NOMO-1 treated with dmso at 0.1 percent for 144 hours (cell line): ENCODE results near the gene GAS1.

Experiments
- DNase-seq: peaks from one replicate; lab custom pipeline; 2025; ENCODE audit not compliant: unreplicated experiment; lab: John Stamatoyannopoulos, UW

Gene GAS1, protein sequence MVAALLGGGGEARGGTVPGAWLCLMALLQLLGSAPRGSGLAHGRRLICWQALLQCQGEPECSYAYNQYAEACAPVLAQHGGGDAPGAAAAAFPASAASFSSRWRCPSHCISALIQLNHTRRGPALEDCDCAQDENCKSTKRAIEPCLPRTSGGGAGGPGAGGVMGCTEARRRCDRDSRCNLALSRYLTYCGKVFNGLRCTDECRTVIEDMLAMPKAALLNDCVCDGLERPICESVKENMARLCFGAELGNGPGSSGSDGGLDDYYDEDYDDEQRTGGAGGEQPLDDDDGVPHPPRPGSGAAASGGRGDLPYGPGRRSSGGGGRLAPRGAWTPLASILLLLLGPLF

DNA sequence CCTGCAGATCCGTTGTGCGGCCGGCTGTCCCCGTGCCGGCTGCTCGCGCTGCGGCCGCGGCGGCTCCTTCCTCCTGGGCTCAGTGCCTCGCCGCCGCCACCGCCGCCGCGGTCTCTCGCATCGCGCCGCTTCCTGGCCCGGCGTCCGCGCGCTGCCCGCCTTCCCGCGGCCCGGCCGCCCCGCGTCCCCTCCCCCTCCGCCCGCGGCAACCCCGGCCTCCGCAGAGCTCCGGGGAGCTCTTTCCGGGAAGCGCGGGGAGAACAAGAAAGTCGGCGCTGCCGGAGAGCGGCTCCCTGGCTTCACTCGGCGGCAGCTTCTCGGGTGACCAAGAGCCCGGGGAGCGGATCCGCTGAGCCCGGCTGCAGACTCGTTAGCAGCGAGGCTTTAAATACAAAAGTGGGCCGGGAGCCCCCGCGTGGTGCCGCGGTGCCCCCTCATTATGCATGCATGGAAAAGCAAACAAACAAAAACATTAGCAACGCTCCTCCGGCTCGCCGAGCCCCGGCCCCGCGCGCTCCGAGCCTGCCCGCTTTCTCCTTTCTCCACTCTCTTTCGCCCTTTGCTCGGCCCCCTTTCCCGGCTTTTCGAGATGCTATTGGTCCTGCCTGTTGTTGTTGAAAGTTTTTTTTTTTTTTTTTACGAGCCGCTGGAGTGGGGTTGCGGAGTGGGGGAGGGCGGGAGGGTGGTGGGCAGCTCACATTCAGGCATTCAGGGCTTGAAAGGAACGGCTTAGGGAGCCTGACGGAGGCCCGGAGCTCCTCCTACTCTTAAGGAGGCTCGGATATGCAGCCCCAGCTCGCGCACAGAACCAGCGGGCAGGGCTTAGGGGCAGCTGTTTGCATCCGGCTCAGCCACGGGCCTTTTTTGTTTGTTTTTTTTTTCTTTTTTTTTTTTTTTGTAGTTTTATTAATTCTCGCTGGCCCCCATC, at the start of gene GAS1:
Gene GAS1 (minus strand): TSS at position 361 of the 928 bp plus-strand sequence. CDS start 727 bp downstream, outside the sequence.
- DNase-seq = peak; percentile 1

DNA sequence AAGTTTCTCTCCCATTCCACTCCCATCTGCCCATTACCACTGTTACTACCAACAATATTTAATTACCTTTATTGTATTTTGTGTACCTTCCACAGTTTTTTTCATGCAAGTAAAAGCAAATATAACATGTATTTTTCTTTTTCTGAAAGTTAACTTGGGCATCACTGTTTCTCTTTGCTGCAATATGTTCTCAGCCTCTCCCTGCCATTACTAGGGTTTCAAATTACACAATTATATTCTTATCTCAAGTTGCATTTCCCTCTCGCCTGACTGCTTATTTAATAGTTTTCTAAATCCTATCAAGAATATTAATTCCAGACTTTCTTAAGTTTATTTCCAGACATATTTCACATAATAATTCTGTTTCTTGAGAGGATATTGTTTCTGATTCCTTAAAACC, 46.9 kb upstream of the GAS1 start:
- no peak for DNase-seq

DNA sequence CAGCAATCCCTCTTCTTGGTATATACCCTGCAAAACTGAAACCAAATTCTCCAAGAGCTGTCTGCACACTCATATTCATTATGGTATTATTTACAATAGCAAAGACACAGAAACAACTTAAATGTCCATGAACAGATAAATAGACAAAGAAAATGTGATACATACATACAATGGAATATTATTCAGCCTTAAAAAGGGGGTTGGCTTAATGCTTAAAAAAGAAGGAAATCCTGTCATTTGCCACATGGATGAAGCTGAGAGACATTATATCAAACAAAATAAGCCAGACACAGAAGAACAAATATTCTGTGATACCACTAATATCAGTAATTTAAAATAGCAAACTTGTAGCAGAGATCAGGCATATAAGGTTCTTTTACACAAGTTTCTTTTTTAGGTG, 46.5 kb upstream of the GAS1 start:
- no peak for DNase-seq

DNA sequence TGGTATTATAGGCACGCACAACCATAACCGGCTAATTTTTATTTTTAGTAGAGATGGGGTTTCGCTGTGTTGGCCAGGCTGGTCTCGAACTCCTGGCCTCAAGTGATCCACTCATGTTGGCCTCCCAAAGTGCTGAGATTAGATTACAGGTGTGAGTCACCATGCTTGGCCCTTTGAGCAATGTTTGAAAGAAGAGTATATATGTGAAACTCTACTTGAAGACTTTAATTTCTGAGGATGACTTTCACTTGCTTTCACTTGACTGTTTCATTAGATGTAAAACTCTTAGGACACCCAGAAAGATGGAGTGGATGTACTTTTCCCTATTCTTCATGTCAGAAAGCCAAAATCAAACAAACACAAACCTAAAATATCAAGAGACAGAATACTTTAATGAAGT, 43.8 kb upstream of the GAS1 start:
- no peak for DNase-seq

DNA sequence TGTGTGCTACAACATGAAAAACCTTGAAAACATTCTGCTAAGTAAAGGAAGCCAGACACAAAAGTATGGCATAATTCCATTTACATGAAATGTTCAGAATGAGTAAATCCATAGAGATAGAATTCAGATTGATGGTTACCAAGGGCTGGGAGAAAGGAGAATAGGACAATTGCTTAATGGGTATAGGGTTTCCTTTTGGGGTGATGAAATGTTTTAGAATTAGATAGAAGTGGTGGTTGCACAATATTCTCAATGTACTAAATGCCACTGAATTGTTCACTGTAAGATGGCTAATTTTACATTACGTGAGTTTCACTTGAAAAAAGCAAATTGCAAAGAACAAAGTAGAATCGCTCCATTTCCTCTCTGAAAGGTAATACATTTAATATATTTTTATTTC, 43.0 kb upstream of the GAS1 start:
- DNase-seq = no peak

DNA sequence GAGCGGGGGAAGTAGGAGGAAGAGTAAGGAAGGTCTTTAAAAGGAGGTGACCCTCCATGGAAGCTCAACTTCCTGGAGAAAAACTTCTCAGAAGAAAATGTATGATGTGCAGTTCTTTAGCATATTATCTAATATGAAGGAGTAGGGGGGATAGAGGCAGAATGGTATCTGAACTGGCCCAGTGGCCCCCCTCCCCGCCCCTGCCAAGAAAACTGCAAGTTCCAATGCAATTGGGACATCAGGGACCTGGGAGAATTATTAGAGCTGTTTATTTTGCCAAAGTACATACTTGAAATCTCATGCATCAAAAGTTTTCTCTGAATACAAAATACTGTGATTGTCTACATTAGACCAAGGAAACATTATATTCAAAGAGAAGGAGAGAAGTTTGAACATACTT, 40.6 kb upstream of the GAS1 start:
- no peak for DNase-seq

DNA sequence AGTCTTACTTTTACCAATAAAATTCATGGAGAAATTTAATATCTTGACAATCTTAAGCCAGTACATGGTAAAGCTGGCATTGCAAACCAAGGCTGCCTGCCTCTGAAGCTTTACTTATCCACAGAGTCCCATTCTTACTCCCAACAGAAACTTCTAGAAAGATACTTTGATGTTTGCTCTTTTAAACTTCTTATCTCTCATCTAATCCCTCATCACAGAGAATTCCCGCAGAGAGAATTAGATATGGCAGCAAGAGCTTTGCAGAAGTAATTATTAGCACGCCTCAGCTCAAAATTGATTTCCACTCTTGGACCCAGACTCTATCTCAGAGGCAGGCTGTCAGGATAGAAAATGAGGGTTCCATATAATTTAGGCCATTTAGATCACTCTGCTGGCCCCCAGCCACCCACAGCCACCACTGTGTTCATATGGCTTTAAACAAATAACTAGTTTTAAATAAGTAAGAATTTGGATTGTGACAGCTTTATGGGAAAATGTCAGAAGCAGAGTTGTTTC, 37.9 kb upstream of the GAS1 start:
- no peak for DNase-seq

DNA sequence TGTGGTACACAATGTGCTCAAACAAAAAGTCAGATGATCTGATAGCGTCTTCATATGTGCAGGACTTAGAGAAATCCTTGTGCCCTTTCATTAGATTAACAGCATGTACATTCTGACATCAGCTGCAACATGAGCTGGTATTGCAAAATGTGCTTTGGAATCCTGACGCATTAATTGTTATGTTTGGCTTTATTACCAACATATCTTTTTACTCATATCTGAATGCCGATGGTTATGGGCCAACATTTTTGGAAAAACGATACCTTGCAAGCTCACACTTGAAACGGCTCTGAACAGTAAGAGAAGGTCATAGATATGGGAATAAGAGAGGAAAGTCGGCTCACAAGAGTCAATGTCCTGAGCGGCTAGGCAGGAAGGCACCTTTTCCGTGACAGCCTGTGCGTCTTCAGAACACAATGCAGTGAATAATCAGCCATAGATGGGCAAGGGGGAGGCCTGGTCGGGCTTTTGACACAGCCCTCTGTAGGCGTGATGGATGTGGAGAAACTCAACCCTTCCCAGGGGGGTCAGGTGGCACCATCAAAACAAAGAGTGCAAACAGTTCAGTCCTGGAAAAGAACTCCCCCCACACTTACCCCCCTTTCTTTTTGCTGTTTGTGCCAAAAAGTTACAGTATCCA, 36.4 kb upstream of the GAS1 start:
- DNase-seq = no peak

DNA sequence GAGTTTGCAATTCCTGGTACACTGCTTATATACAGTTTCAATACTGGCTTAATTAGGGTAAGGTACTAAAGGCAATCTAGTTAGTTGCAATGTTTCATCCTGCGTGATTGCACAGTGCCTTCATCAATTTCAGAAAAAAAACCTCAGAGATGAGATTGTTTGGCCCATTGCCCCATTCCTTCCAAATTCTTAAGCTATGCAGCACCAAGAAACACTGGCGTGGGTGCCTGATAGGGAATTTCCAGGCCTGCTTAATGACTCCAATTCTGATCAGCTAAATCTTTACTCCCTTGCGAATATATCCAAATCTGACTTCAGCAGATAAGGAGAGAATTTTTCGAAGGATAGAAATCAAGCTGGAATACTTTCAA, 35.9 kb upstream of the GAS1 start:
- DNase-seq = no peak

DNA sequence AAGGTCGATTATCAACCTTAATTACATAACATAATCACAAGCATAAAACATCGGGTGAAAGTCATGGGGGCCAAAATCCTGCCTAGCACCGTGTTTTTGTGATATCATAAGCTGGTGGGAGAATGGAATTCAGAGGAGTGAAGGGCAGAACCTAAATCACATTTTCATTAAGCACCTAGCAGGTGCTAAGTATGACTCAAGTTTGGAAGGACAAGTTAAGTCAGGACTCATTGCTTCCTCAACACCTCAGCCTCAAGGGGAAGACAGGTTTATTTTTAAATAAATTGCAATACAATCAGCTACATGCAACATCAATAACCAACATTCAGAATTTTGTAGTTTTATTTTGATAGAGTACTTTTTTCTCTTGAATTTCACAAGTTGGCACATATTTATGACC, 33.5 kb upstream of the GAS1 start:
- no peak for DNase-seq

DNA sequence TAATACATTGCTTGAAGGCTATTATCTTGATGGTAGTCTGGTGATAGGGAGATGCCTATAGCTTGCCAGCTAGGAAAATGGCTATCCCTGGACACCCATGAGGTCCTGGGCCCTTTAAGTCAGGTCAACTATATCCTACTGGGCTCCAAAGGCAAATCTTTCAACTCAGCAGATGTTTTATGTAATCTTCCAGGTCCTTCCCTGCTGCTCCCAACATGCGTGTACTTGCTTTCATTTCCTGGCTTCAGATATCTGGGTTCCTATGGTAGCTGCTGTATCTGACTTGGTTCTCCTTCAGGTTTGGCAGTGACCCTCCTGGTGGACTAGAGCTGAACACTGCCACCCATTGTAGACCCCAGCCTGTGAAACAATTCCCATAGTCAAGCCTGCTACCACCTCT, 32.4 kb upstream of the GAS1 start:
- no peak for DNase-seq

DNA sequence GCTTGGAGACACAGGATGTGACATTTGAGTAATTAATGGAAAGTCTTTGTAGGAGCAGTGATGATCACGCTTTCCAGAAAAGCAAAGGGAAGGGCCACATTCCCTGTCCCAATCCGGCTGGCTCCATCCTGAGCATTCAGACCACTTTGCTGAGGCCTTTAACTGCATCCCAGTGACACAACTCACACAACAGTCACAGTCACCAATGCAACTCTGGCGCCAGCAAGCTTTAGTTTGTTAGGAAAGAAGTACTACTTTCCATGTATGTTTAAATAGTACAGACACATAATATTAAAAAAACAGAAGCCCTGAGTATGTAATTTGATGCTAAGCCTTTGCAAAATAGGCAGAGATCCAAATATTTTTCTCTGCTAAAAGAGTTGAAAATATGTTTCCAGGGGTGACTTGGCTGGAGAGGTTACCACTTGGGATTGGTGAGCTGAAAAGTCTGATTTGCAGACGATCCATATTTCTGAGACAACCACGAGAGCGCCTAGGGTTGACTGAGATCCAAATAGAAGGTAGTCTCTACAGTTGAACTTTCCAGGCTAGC, 31.7 kb upstream of the GAS1 start:
- no peak for DNase-seq

DNA sequence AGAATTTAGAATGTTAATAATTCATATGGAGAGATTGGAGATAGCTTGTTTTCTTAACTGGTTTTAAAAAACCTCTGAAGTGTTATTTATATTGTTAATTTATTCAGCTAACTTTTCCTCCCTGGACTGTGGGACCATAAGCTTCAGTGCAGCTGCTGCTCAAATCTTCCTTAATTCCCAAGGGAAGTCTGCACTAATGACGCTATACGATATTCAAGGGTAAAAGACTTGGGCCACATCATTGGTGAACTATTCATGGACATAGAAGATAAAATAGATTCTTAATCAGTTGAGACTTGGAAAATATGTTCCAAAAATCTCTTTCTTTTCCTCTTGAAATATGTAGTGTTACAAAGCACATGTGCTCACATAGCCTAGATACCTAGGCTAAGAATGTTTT, 31.1 kb upstream of the GAS1 start:
- DNase-seq = no peak

DNA sequence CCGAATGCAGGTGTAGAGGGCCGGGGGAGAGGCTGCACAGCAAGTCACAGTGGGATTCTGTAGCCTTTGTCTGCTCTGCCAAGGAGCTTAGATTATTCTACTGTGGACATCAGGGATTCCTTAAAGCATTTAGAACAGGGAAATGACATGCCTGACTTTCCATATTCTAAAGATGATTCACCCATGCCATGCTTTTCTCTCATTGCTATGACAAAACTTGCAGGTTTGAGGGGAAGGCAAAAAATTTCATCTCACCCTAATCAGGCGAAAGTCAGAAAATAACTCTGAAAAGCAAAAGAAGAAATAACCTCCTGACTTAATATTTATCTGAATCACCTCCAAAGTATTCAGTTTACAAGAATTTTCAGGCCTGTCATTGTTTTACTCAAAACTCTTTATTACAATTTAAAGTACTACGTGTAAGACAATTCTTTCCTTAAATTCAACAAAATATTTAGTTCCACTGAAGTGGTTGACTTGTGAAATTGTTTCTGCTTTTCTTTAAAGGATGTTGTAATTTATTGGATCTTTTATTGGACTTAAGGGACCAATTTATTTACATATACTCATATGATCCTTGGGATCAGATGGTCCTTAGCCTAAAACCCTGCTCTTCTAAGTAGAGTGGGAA, 30.0 kb upstream of the GAS1 start:
- no peak for DNase-seq

DNA sequence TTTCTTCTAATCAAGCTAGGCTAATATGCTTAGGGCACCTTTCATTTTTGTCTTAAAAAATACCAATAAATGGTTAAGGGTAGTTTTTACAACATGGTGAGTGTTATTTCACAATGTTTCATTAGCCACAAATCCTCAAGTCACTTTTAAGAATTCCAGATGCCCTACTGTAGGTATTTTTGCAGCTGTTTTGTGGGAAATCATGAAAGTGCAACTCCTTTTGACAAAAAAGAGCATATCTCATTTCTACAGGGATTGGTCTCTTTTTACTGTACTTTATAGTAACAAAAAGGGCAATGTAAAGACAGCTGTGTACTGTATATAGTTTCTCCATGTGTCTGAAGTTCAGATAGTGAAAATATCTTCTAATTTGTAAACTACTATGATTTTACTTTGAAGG, 28.3 kb upstream of the GAS1 start:
- no peak for DNase-seq

DNA sequence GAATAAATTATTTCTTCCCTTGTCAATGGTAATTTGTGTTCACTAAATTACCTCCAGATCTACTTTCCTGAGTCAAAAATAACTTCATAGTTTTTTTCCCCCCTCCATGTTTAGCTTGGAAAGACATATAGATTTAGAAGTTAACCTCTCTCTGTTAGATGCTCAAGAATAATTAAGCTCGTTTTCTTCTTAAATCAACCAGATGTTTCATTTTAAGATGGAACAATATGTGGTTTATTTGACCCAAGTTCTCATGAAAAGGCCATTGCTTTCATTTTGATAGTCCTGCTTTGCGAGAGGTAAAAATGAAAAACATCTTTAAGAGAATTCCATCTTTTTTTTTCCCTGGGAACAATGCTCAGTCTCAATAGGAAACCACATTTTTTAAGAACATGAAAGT, 27.7 kb upstream of the GAS1 start:
- DNase-seq = no peak

DNA sequence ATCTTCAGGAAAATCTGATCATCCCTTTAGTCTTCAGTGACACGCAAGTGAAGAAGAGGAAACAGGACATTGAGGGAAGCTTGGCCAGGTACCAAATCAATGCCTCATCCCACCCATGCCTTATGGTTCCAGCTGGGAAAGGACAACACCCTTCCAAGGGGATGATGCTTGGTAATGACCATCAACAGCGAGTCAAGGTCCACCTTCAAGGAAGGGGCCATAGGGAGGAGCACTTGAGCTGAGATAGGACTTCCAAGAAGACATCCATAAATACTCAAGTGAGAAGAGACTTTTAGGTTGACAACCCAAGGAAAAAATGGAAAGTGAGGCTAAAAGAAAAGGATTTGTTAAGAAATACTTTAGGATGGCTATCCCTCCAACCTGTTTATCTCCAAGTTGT, 27.1 kb upstream of the GAS1 start:
- DNase-seq = no peak

DNA sequence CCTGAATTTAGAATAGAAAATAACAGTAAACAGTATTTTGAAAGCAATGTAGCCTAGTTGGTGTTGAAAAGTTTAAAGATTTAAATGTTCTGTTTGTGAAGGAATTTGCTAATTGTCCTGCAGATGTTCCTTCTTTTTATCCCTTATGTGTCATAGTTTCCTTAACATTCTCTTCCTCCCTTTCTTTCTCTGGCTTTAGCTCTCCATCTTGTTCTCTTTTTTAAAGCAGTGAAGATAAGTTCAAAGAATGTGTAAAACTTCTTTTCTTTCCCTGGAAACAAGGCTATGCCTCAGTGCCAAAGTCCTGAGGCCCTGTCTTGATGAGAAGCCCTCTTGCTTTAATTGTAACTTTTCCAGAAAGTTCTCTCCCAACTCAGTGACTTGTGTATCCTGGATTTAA, 24.4 kb upstream of the GAS1 start:
- no peak for DNase-seq

DNA sequence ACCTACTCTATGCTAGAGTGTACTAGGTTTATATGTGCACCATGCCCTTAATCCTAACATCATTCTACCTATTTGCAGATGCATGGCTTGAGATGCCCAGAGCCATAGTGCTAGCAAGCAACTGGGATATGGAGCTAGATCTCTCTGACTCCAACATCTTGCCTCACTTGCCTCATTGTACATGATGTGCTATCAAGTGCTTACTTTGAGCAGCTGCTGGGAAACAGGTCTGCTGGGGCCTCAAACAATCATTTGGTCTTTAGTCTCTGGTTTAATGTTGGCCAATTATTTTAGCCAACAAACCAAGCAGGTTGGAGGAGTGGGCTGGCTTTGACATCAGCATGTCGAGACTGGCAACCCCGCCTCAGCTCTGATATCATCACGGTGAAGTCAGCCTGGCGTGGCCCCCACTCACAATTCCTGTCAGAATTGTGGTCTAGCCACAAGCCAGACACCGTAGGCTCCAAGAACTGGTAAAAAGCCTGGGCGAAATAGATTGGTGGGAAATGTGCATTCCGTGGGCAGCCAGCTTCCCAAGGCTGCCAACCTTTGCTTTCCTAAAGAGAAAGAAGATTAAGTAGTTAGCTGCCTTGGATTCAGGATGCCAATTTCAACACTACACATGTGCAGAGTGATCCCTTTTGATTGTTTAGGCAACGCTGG, 21.1 kb upstream of the GAS1 start:
- no peak for DNase-seq

DNA sequence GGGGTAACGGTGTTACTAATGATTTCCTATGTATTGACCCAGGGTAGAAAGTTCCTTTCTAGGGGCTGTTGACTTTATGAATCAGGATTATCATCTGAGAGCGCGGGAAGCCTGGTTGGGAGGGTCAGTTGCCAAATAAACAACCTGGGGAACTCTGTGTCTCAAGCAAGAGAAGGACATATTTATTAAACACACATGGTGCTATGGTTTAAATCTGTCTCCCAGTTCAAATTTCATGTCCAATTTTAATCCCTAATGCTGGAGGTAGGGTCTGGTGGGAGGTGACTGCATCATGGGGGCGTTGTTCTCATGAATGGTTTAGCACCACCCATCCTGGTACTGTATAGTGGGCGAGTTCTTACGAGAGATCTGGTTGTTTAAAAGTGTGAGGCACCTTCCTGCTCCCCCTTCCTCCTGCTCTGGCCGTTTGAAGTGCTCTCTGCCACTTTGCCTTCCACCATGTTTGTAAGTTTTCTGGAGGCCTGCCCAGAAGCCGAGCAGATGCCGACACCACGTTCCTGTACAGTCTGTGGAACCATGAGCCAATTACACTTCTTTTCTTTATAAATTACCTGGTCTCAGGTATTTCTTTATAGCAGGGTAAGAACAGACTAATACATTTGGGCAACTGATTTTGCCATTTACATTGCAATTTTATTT, 19.7 kb upstream of the GAS1 start:
- no peak for DNase-seq
